GM12872 (cell line): ENCODE data around the gene TBX15.

Source experiments
- CTCF ChIP-seq: IDR thresholded peaks from 3 replicates; pipeline ENCODE4 v1.5.1; 2011; ENCODE audit warnings: low read depth, mild to moderate bottlenecking, low read length, moderate library complexity; ENCODE audit not compliant: insufficient read depth

The TBX15 gene

GRCh38 chr1:118926261-118926660, 61.9 kb downstream of the TBX15 start:
- no peak for TF ChIP-seq CTCF

GRCh38 chr1:118925651-118926050, 62.5 kb downstream of the TBX15 start:
- no peak for TF ChIP-seq CTCF

- no peak for TF ChIP-seq CTCF
These were observed 64.8 kb downstream of the TBX15 start for GRCh38 chr1:118923319-118923718.

GRCh38 chr1:118921994-118922393, 66.1 kb downstream of the TBX15 start:
- no peak for TF ChIP-seq CTCF

- no peak for TF ChIP-seq CTCF
These were observed 67.9 kb downstream of the TBX15 start for GRCh38 chr1:118920124-118920717.

GRCh38 chr1:118918940-118919259, 69.2 kb downstream of the TBX15 start:
- TF ChIP-seq CTCF = no peak

- TF ChIP-seq CTCF = no peak
These were observed 69.8 kb downstream of the TBX15 start for GRCh38 chr1:118918230-118918939.
